ENCODE results near the gene LCN1.
"Not testable (repeated sequence)": the region's sequence is repeated elsewhere in the genome, so short reads cannot be mapped to it uniquely, and the experiment has no call there.

LCN1 gene

GRCh38 chr9:135524130-135524861 is 3.1 kb downstream of the LCN1 start:
- DNase-seq = no peak

GRCh38 chr9:135525241-135526088 is 4.2 kb downstream of the LCN1 start:
- no peak for DNase-seq

- DNase-seq = no peak
These were observed 5.0 kb downstream of the LCN1 start for GRCh38 chr9:135526089-135526729.

DNA sequence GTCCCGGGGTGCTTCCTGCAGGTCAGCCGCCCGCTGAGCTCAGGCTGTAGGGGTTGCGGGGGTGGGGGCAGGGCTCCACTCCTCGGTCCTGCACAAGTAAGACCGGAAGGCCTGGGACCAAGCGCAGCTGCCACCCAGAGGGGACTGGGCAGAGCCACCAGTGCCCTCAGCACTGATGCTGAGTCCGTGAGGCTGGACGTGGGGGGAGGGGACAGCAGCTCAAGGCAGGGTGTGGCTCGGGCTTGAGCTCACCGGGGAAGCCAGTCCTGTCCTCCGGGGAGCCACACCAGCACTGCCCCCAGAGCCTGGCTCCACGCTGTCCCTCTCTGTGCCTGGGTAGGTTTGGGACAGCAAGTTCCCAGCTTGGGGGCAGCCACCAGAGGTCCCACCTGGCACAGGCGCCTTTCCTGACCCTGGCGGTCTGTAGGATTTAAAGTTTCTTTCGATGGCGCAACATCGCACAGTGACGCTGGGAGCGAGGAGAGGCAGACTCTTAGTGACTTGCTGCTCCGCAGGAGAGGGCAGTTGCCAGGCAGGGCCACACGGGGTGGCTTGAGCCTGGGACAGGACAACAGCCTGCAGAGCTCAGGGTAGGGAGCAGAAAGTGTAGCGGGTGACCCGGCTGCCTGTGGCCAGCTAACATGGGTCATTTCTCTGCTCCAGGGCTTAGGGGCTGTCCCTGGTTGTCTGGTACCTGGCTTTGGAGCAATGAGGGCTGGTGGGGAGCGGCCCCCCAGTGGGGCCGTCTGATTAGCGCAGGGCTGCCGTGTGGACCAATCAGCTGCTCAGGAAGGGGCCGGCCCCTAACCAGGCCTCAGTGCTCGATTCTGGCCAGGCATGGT is 5.7 kb downstream of the LCN1 start:
- no peak for DNase-seq

- DNase-seq = not testable (repeated sequence)
These were observed 7.7 kb downstream of the LCN1 start for GRCh38 chr9:135528842-135529435.

GRCh38 chr9:135530146-135530545 is 8.9 kb downstream of the LCN1 start:
- no peak for DNase-seq

- DNase-seq = no peak
These were observed 9.9 kb downstream of the LCN1 start for GRCh38 chr9:135531096-135531495.

- DNase-seq = no peak
These were observed 11.9 kb downstream of the LCN1 start for GRCh38 chr9:135533113-135533512.

DNA sequence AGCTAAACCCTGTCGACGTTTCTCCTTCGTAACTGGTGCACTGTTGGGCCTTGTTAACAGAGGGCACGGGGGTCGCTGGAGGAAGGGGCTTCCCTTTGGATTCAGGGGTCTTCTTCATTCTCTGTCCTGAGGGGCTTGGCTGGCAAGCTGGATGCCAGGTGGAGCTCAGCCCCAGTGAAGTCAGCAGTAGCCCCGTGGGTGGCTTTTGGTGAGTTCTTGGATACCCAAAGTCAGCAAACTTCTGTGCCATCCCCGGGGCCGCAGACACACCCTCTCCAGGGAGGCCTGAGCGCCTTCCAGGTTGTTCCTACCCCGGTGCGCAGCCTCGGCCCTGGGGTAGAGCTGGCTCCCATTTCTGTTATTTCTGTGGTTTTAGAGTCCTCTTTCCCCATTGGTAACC is 12.4 kb downstream of the LCN1 start:
- no peak for DNase-seq

DNA sequence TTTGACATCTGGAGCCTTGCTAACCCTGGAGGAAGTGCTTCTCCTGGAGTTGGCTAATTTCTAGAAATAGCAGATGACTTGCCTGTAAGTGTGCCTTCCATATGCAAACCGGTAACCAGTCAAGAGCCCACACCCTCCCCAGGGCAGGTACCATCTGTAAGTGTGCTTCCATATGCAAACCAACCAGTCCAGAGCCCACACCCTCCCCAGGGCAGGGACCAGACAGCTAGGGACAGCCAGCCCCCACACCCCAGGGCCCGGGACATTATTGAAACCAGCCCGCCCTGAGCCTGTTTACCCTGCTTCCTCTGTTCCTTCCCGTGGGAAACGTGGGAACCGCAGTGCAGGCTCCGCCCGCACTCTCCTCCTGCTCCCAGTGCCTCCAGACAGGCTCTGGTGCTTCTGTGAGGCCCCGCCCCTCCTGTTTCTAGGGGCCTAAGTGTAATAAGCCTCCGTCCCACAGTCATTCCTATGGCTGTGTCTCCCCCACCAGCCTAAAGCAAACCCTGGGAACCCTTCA is 13.0 kb downstream of the LCN1 start:
- not testable (repeated sequence) for DNase-seq

- not testable (repeated sequence) for DNase-seq
These were observed 13.6 kb downstream of the LCN1 start for GRCh38 chr9:135534826-135535225.

GRCh38 chr9:135535631-135536030 is 14.4 kb downstream of the LCN1 start:
- DNase-seq = not testable (repeated sequence)

DNA sequence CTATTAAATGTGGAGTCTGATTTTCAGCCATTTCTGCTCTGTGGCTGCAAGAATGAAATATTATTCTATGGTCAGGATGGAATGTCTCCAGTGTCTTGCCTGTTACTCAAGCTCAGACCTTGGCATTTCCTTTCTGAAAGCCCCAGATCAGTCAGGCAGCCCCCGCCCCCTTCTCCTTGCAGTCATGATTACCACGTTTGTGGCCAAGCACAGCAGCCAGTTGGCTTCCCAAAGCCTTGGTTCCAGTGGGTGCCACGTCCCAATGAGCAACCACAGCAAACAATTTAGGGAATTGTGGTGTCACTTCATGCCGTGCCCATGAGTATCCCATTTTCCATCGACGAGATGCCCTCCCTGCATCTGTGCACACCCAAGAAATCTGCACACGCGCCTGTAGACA is 15.0 kb downstream of the LCN1 start:
- no peak for DNase-seq

DNA sequence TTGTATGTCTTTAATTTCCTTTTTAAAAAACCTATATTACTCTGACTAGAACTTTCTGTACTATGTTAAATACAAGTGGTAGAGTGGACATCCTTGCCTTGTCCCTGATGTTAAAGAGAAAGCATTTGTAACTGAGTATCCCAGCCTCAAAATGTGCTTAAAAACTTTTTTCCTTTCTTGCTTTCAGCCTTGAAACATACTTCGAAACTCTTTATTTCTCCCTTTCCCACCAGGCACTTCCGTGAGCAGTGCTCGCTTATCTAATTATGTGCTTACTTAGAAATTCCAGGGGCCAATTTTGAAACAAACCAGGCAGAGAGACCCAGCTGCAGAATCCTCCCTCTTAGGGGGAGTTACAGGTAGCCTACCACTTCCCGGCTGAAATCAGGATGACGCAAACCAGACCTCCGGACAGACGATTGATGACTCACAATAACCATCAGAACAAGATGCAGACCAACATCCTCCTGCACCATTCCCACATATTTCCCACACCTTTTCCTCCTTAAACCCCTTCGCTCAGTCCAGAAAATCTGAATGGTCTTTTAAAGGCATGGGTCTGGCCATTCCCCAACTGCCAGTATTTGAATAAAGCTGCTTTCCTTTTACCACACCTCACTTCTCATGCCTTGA is 22.1 kb downstream of the LCN1 start:
- peak; percentile 5 for DNase-seq

DNA sequence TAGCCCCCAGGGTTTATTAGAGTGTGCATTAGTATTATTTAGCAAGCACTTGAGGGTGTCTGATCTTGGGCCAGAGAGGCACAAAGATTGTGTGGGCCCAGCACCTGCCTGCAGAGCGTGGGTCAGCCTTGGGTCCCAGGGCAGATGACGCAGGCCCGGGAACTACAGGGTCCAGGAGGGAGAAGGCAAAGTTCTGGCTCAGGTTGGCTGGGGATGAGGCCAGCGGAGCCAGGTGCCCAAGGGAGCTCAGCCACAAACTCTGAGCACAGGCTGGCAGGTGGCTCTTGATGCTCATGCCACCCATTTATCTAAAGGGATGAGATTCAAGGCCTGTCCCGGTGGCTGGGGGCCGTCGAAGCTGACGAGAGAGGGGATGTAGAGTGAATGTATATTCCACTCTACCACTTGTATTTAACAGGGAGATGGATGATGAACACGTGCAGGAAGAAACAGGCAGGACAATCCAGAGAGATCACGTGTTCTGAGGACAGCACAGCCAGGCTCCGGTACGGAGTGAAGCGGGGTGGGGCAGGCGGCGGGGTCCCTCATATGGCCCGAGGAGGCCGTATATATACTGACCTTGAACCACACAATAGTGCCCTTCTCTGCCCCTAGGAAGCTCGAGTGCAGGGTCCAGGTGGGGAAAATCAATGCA is 23.9 kb downstream of the LCN1 start:
- DNase-seq = peak; percentile 51

DNA sequence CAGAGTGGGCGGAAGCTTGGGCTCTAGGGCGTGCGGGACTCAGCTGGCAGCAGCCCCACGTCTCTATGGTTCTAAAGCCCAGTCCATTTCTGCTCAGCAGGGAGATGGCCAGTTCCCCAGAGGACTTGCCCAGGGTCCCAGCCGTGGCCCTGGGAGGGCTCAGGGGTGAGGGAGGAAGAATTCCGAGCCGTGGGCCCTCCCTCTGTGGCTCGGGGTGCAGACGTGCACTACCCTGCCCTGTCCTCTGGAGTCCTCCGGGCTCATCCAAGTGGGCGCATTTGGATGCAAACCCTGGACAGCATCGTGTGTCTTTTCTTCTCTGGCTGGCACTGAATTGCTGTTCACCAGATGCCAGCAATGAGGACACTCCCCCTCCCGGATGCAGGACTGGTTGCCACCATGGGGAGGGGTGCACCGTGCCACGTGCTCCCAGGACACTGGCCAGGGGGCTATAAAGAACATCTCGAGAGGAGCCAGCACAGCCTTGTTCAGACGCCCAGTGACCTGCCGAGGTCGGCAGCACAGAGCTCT is 24.5 kb downstream of the LCN1 start, which contains the start of gene OBP2A:
OBP2A (plus strand) TSS at position 481 of the 531 bp plus-strand sequence. CDS start 55 bp downstream, outside the sequence.
- DNase-seq = not testable (repeated sequence)

- DNase-seq = not testable (repeated sequence)
These were observed 25.8 kb downstream of the LCN1 start for GRCh38 chr9:135546792-135547617.

DNA sequence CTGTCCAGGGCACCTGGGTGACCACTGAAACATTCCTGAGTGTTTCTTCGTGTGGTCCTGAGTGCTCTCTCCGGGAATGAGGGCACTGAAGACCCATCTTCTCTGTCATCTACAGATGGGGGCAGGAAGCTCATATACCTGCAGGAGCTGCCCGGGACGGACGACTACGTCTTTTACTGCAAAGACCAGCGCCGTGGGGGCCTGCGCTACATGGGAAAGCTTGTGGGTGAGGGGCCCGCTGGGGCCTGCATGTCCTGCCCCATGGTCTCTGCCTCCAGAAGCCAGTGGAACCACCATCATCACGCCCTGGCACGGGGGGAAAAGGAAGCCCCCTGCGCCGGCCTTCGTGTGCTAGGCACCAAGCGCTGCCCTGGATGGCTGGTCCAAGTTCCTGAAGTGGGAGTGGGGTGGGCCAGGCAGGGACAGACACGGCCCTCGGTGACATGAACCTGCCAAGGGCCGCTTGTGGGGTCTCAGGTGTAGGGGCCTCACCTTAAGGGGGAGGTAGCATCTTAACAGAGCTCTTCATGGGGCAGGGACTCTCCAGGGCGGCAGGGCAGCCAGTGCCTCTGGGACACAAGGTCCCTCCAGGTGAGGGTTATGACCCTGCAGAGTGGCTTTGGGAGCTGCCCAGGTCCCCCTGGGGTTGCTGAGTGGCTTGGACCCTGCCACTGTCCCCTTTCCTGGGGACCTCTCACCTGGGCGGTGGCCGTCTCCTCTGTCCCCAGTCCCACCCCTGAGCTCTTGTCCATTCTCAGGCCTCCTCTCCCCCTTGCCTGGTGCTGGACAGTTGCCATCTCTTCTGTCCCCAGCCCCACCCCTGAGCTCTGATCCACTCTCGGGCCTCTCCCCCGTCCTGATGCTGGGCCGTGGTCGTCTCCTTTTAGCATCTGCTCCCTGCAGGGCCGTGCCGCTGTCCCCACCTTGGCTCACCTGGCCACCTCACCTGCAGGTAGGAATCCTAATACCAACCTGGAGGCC is 26.8 kb downstream of the LCN1 start:
- no peak for DNase-seq

All from DMS79 (cell line).